ENCODE data around the gene PCDH9. TPM values are rescaled to one million over a fixed set of nuclear protein-coding genes. Genes with fewer than 3 reads are reported as not detected.

Gene PCDH9
- total RNA-seq, 4 donors from 2014 or later: 0.37 to 2.4 (median 1.5) TPM

DNA sequence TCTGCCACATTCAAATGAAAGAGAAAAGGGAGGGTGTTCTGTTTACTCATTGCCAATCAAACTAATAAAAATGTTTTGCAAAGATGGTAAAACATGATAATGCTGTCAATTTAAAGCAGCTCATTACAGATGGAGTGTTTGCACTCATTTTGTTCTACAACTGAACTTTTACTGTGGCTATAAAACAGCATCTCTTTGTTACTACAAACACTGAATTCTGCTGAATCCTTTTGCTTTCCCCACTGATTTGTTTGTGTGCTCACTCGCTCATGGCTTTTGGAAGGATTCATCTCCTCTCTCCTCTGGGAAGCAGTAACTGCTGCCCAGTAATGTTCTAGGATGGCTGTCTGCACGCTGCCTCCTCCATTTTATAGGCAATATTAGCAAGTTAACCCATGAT is 434.5 kb downstream of the PCDH9 start:
- H3K27ac ChIP-seq: no peak overlapping the region
- H3K4me3 ChIP-seq: no peak overlapping the region
- H3K4me1 ChIP-seq: no peaks in the 10 kb centered on the region
- H3K9me3 ChIP-seq: no peaks in the 10 kb centered on the region
- DNase-seq: no peak
- intact Hi-C loops (cut with DNase I; ENCODE audit: low total_unique reads): no loop called here
- TF ChIP-seq POLR2AphosphoS5 (IDR thresholded peaks at IDR 0.05) (no peak), CTCF (IDR thresholded peaks at IDR 0.05) (no peak)
- no peaks in the 10 kb centered on the region for H3K27me3 ChIP-seq
- 57% methylated on average over 2 of the region's 2 CpGs for whole genome bisulfite sequencing, 2 donors (ENCODE audit: low coverage in 1 of 2)
- in situ Hi-C loops (cut with MboI; ENCODE audit: low pct_ligation_motif_present in 1 of 4, low pct_unique_long_range_greater_than_20kb in 1 of 4, low sequenced_read_pairs in 3 of 4): no loop called here
- no peaks in the 10 kb centered on the region for H3K36me3 ChIP-seq

DNA sequence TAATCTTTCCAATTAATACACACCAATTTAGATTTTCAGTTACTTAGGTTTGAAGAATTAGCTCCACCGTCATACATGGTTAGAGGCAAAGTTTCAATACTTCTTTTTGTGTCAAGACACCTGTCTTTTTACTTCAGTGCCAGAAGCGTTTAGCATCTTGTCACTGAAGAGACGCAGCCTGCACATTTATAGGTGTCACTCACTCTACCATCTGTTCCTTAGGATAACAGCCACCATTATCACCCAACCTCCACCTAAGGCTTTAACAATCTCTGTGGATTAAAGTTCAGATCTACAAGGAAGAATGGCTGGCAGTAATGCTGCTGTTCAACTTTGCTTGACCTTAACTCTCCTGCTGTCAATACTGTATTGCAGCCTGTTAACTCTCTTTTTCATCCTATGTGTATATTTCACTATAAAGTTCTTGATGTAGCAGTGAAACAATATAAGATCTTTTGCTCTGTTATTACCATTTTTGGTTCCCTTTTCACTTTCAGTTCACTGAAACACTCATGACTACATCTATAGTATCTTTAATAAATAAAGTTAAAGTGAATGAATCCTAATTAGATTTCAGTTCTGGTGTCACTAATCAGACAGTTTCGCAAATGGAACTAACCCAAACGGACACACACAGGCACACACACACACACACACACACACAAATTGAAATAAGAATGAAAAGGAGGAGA is 435.6 kb downstream of the PCDH9 start:
- Histone ChIP-seq H3K9me3 (no peaks in the 10 kb centered on the region), H3K27me3 (no peaks in the 10 kb centered on the region), H3K4me1 (no peaks in the 10 kb centered on the region), H3K36me3 (no peaks in the 10 kb centered on the region), H3K4me3 (no peak overlapping the region), H3K27ac (no peak overlapping the region)
- 46 to 56% methylated on average over 5 of the region's 5 CpGs for WGBS, 2 donors (ENCODE audit: low coverage in 1 of 2)
- no peak for DNase-seq
- intact Hi-C loops (cut with DNase I; ENCODE audit: low total_unique reads) (no loop called here), in situ Hi-C loops (cut with MboI; ENCODE audit: low pct_ligation_motif_present in 1 of 4, low pct_unique_long_range_greater_than_20kb in 1 of 4, low sequenced_read_pairs in 3 of 4) (no loop called here)
- TF ChIP-seq CTCF (IDR thresholded peaks at IDR 0.05): no peak
- no peak for TF ChIP-seq POLR2A (IDR thresholded peaks at IDR 0.05)

GRCh38 chr13:66790861-66791260 is 439.3 kb downstream of the PCDH9 start:
- Histone ChIP-seq H3K9me3 (no peaks in the 10 kb centered on the region), H3K4me1 (no peaks in the 10 kb centered on the region), H3K36me3 (no peaks in the 10 kb centered on the region), H3K27ac (no peak overlapping the region), H3K4me3 (no peak overlapping the region), H3K27me3 (no peaks in the 10 kb centered on the region)
- no peak for DNase-seq
- 79 to 88% methylated on average over 2 of the region's 2 CpGs for WGBS, 2 donors (ENCODE audit: low coverage in 1 of 2)
- TF ChIP-seq POLR2A (IDR thresholded peaks at IDR 0.05) (no peak), CTCF (IDR thresholded peaks at IDR 0.05) (no peak), POLR2AphosphoS5 (IDR thresholded peaks at IDR 0.05) (no peak), EP300 (IDR thresholded peaks at IDR 0.05; ENCODE audit: low read depth) (no peak)
- intact Hi-C loops (cut with DNase I; ENCODE audit: low total_unique reads): no loop called here
- in situ Hi-C loops (cut with MboI; ENCODE audit: low pct_ligation_motif_present in 1 of 4, low pct_unique_long_range_greater_than_20kb in 1 of 4, low sequenced_read_pairs in 3 of 4): no loop called here

GRCh38 chr13:66781241-66781640 is 448.9 kb downstream of the PCDH9 start:
- in situ Hi-C loops (cut with MboI; ENCODE audit: low pct_ligation_motif_present in 1 of 4, low pct_unique_long_range_greater_than_20kb in 1 of 4, low sequenced_read_pairs in 3 of 4): no loop called here
- no peak overlapping the region for H3K27ac ChIP-seq
- H3K9me3 ChIP-seq: no peaks in the 10 kb centered on the region
- H3K4me1 ChIP-seq: no peaks in the 10 kb centered on the region
- H3K36me3 ChIP-seq: no peaks in the 10 kb centered on the region
- no peaks in the 10 kb centered on the region for H3K27me3 ChIP-seq
- intact Hi-C loops (cut with DNase I; ENCODE audit: low total_unique reads): no loop called here
- no peak for DNase-seq
- 52 to 83% methylated on average over 2 of the region's 2 CpGs for WGBS, 2 donors (ENCODE audit: low coverage in 1 of 2)
- H3K4me3 ChIP-seq: no peak overlapping the region
- TF ChIP-seq EP300 (IDR thresholded peaks at IDR 0.05; ENCODE audit: low read depth) (no peak), CTCF (IDR thresholded peaks at IDR 0.05) (no peak), POLR2A (IDR thresholded peaks at IDR 0.05) (no peak), POLR2AphosphoS5 (IDR thresholded peaks at IDR 0.05) (no peak)
